ENCODE data around the gene CTSG.
"Not testable (repeated sequence)": the region's sequence is repeated elsewhere in the genome, so short reads cannot be mapped to it uniquely, and the experiment has no call there.

The CTSG gene

DNA sequence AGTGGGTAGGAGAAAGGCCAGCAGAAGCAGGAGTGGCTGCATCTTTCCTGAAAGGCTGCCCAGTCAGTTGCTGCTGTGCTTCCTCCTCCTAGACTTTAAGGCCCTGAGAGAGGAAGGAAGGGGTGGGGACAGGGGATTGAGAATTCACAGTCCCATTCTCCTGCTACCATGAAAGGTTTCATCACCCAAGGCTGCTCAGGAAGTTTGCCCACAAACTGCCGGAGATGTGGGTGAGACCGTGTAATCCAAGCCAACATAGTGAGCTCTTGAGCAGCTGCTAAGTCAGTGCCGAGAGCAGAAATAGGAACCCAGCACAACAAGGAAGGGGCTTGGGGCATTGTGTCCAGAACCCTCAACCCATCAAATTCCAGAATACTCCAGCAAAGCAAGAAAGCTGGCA is at the start of gene CTSG:
CTSG (minus strand) TSS at position 69 of the 400 bp plus-strand sequence; CDS start at position 42, 27 bp downstream.
- no peak for DNase-seq (ENCODE audit: low spot score)

GRCh38 chr14:24613747-24614146 is 37.7 kb upstream of the CTSG start:
- no peak for DNase-seq (ENCODE audit: low spot score)

DNA sequence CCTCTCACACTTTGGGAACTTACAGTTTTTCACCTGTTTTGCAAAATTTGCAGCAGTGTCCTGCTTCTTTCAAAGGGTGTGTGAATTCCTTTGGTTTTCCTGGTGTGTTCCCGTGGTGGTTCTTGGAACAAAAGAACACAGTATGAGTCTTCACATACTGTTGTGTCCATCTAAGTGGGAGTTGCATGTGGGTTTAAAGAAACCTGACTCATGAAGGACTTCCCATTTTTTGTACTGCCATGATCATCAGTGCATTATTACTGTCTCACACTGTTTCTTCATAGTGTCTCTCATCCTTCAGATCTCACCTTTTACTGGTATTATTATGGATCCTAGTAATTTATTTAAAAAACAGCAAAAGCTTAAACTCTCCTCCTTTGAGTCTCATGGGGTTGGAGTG is 37.2 kb upstream of the CTSG start:
- no peak for DNase-seq (ENCODE audit: low spot score)

GRCh38 chr14:24612196-24612595 is 36.1 kb upstream of the CTSG start:
- no peak for DNase-seq (ENCODE audit: low spot score)

DNA sequence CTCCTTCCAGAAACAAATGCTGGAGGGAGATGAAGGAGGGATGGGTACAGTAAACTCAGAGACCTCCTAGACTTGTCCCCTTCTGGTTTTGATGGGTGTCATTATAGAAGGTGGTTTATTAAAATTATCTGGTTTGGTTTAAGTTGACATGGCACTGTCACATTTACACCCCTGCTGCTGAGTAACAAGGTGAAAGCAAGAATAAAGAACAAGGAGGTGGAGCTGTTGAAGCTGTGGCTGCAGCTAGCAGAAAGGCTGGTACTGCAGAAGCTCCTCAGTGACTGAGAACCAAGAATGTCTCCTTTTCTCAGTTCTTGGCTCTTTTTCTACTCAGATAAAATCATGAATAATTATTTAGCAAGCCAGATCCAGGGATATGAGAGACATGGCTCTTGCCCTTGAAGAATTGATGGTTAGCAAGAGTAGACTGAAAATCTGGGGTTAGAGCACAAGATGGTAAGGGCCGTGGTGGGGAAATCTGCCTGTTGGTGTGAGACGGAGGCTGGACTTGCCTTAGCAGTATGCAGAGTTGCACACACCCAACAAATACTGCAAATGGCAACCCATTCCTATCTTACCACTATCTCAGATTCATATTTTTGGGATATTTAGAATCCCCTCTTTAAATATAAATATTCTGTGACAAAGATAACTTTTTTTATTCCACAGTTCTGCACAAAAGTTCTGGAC is 33.8 kb upstream of the CTSG start, which contains the start of gene GZMH:
GZMH (minus strand) TSS at position 31 of the 690 bp plus-strand sequence. CDS start 72 bp downstream, outside the sequence.
- no peak for DNase-seq (ENCODE audit: low spot score)

- DNase-seq (ENCODE audit: low spot score): no peak
These were observed 31.8 kb upstream of the CTSG start for GRCh38 chr14:24607635-24608514.

DNA sequence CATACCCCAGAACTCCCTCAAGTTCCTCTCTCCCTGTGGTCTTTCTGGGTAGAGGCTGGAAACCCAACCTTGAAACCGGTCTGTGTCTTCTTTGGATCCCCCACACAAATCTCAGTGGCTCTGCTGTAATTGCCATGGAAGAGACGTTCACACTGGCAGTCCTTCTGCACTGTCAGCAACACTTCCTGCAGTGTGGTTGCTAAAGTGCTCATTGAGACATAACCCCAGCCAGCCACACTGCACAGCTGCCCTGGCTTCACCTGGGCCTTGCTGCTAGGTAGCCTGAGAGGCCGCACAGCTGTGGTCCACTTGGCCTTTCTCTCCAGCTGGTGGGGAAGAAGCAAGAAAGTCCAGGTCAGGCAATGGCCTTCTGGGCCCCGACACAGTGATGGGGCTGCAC is 31.0 kb upstream of the CTSG start:
- no peak for DNase-seq (ENCODE audit: low spot score)

- DNase-seq (ENCODE audit: low spot score): no peak
These were observed 30.2 kb upstream of the CTSG start for GRCh38 chr14:24606297-24606696.

DNA sequence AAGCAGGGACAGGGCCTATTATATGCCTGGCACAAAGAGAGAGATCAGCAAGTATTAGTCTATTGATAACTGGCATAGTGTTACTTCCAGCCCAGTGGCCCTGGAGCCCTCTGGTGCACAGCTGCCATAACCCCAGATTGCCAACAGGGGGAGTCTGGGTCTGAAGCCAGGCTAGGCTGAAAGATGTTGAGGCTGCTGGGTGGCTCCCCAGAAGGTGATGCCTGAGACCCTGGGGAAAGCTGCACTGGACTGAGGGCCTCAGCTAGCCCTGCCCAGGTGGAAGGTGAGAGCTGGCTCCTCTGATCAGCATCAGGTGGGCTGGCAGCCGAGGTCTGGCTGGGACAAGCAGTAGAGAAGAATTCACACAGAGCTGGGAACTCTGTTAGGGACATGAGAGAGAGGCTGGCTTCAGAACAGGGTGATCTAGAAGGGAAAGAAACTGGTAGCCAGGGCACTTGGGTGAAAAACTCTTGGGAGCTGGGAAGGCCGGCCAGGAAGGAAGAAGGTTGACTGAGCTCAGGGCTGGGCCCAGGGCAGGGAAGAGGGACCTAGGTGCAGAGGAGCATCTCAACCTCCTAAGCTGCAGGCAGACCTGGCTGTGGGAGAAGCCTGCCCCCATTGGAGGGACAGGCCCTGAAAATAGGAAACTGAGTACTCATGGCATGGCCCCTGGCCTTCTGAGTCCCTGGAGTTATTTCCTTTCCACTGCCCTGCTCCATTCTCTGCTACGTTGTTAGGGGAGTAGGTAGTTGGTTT is 29.6 kb upstream of the CTSG start:
- DNase-seq (ENCODE audit: low spot score): no peak

GRCh38 chr14:24597403-24597802 is 21.4 kb upstream of the CTSG start:
- no peak for DNase-seq (ENCODE audit: low spot score)

- DNase-seq (ENCODE audit: low spot score): no peak
These were observed 19.2 kb upstream of the CTSG start for GRCh38 chr14:24595073-24595808.

DNA sequence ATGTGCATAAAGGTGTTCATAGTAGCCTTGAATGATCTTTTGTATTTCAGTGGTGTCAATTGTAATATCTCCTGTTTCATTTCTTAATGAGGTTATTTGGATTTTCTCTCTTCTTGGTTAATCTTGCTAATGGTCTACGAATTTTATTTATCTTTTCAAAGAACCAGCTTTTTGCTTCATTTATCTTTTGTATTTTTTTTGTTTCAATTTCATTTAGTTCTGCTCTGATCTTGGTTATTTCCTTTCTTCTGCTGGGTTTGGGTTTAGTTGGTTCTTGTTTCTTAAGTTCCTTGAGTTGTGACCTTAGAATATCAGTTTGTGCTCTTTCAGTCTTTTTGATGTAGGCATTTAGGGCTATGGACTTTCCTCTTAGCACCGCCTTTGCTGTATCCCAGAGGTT is 15.0 kb upstream of the CTSG start:
- DNase-seq (ENCODE audit: low spot score): not testable (repeated sequence)

DNA sequence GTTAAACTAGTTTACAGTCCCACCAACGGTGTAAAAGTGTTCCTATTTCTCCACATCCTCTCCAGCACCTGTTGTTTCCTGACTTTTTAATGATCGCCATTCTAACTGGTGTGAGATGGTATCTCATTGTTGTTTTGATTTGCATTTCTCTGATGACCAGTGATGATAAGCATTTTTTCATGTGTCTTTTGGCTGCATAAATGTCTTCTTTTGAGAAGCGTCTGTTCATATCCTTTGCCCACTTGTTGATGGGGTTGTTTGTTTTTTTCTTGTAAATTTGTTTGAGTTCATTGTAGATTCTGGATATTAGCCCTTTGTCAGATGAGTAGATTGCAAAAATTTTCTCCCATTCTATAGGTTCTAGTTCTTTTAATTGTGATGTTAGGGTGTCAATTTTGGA is 8.4 kb upstream of the CTSG start:
- DNase-seq (ENCODE audit: low spot score): not testable (repeated sequence)

- DNase-seq (ENCODE audit: low spot score): no peak
These were observed 2.5 kb upstream of the CTSG start for GRCh38 chr14:24578558-24578957.

- DNase-seq (ENCODE audit: low spot score): no peak
These were observed 721 bp upstream of the CTSG start for GRCh38 chr14:24576771-24577170.

GRCh38 chr14:24574206-24574774 is 1.8 kb downstream of the CTSG start:
- no peak for DNase-seq (ENCODE audit: low spot score)

DNA sequence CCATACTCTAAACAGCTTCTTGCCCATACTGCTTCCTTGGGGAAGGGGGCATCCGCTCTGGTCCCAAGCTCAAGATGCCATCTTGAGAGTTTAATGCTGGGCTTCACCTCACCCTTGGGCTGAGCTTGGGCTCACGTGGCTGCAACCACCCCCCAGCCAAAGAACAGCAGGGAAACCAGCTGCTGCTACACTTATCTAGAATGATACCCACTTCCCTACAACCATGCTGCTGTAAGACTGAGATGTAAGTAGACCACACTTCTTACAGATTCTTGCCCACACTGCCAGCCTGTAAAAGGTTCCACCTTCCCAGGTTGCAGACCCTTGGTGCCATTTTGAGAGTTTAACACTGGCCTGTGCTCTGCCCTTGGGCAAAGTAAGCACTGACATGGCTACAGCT is 9.7 kb downstream of the CTSG start:
- DNase-seq (ENCODE audit: low spot score): no peak

DNA sequence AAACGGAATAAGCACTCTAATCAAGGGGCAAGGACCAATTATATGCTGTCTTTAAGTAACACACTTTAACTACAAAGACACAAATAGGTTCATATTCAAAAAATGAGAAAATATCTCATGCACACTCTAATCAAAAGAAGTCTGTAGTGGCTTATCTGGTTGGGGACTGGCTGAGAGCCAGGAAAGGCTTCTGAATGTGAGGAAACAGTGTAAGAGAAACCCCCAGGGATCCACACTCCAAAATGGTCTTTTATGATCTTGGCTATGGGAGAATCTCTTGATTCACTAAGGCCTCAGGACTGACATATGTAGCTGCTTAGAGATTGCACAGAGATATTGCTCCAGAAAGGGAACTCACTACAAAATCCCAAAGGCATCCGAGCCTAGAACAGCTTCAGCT is 10.3 kb downstream of the CTSG start:
- DNase-seq (ENCODE audit: low spot score): no peak

DNA sequence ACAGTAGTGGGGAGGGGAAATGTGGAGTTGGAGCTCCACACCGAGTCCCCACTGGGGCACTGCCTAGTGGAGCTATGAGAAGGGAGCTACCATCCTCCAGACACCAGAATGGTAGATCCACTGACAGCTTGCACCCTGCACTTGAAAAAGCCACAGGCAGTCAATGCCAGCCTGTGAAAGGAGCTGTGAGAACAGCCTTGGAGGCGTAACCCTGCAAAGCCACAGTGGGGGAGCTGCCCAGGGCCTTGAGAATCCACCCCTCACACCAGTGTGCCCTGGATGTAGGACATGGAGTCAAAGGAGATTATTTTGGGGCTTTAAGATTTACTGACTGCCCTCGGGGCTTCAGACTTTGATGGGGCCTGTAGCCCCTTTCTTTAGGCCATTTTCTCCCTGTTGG is 12.5 kb downstream of the CTSG start:
- no peak for DNase-seq (ENCODE audit: low spot score)

GRCh38 chr14:24556756-24557155 is 19.3 kb downstream of the CTSG start:
- DNase-seq (ENCODE audit: low spot score): no peak

DNA sequence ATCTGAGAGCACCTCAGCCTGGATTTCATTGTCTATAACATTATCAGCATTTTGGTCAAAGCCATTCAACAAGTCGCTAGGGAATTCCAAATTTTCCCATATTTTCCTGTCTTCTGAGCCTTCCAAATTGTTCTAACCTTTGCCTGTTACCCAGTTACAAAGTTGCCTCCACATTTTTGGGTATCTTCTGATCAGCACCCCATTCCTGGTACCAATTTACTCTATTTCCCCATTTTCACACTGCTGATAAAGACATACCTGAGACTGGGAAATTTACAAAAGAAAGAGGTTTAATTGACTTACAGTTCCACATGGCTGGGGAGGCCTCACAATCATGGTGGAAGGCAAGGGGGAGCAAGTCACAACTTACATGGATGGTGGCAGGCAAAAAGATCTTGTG is 27.0 kb downstream of the CTSG start:
- DNase-seq (ENCODE audit: low spot score): not testable (repeated sequence)
